BE2C (cell line): ENCODE data around the gene SCN2A.

ENCODE experiments used
- DNase-seq: peaks from one replicate; pipeline ENCODE4 v3.0.0-alpha.2; 2020
- H3K27me3 ChIP-seq: fragments of 250-450 bp; sonication (Bioruptor Pico); 2 replicates; pipeline ENCODE4 v1.5.1; 2020; ENCODE audit warnings: mild to moderate bottlenecking
- H3K36me3 ChIP-seq: fragments of 250-450 bp; sonication (Bioruptor Pico); 2 replicates; pipeline ENCODE4 v1.5.1; 2020; ENCODE audit warnings: mild to moderate bottlenecking
- H3K4me1 ChIP-seq: fragments of 250-450 bp; sonication (Bioruptor Pico); 2 replicates; pipeline ENCODE4 v1.5.1; 2020
- H3K4me3 ChIP-seq: 2 replicates; pipeline ENCODE4 v1.5.1; 2011; ENCODE audit warnings: low read depth, low read length
- H3K9me3 ChIP-seq: fragments of 250-450 bp; sonication (Bioruptor Pico); 2 replicates; pipeline ENCODE4 v1.5.1; 2020
- CTCF ChIP-seq: IDR thresholded peaks from 2 replicates; pipeline ENCODE4 v1.5.1; 2012; ENCODE audit warnings: mild to moderate bottlenecking, low read depth, low read length

Gene SCN2A

GRCh38 chr2:165432234-165432966 is 193.2 kb downstream of the SCN2A start:
- H3K27me3 ChIP-seq, result no peaks in the 10 kb centered on the region

GRCh38 chr2:165434865-165435496 is 195.8 kb downstream of the SCN2A start:
- no peaks in the 10 kb centered on the region for H3K9me3 ChIP-seq
- H3K4me3 ChIP-seq, result no peak overlapping the region
- H3K4me1 ChIP-seq, result no peaks in the 10 kb centered on the region
- H3K36me3 ChIP-seq, result no peaks in the 10 kb centered on the region
- no peak for TF ChIP-seq CTCF
- no peaks in the 10 kb centered on the region for H3K27me3 ChIP-seq
- DNase-seq, result no peak

More at GRCh38 chr2:165432234-165432966, 193.2 kb downstream of the SCN2A start:
- DNase-seq, result no peak
- Histone ChIP-seq H3K9me3 (no peaks in the 10 kb centered on the region), H3K4me3 (no peak overlapping the region), H3K4me1 (no peaks in the 10 kb centered on the region), H3K36me3 (no peaks in the 10 kb centered on the region)
- TF ChIP-seq CTCF, result no peak

GRCh38 chr2:165435611-165436010 is 196.4 kb downstream of the SCN2A start:
- DNase-seq, result no peak
- Histone ChIP-seq H3K4me3 (no peak overlapping the region), H3K27me3 (no peaks in the 10 kb centered on the region), H3K4me1 (no peaks in the 10 kb centered on the region), H3K9me3 (no peaks in the 10 kb centered on the region), H3K36me3 (no peaks in the 10 kb centered on the region)
- no peak for TF ChIP-seq CTCF

GRCh38 chr2:165436559-165436958 is 197.3 kb downstream of the SCN2A start:
- Histone ChIP-seq H3K27me3 (no peaks in the 10 kb centered on the region), H3K4me1 (no peaks in the 10 kb centered on the region), H3K9me3 (no peaks in the 10 kb centered on the region), H3K4me3 (no peak overlapping the region), H3K36me3 (no peaks in the 10 kb centered on the region)
- DNase-seq, result no peak
- no peak for TF ChIP-seq CTCF

- H3K4me3 ChIP-seq, result no peak overlapping the region
- H3K36me3 ChIP-seq, result no peaks in the 10 kb centered on the region
- no peak for DNase-seq
- no peak for TF ChIP-seq CTCF
- no peaks in the 10 kb centered on the region for H3K27me3 ChIP-seq
- H3K9me3 ChIP-seq, result no peaks in the 10 kb centered on the region
- H3K4me1 ChIP-seq, result no peaks in the 10 kb centered on the region
Observed at GRCh38 chr2:165440367-165440766, 201.2 kb downstream of the SCN2A start.
